IMR-90 (cell line): ENCODE results near the gene HNRNPL. TPM values are rescaled to one million over a fixed set of nuclear protein-coding genes. Genes with fewer than 3 reads are reported as not detected.

Experiments used
- ATAC-seq: fragments of 200-7000 bp; cut with Tn5 transposase; 2 replicates; pipeline ENCODE4 v1.9.1; 2020; ENCODE audit warnings: low read depth, mild to moderate bottlenecking, moderate library complexity
- BruUV-seq: library from RNA; stranded (reverse); fragments of 400-500 nt; replicated peaks from 2 replicates; lab custom pipeline; 2021; lab: Mats Ljungman, UMichigan
- CTCF ChIA-PET: fragments of 300-600 bp; formaldehyde crosslinking; extraction: SDS; loops from one replicate; lab custom pipeline; 2021; ENCODE audit warnings: antibody characterized with exemption; lab: Yijun Ruan, JAX
- POLR2A ChIA-PET: fragments of 300-600 bp; sonication (Branson Sonifier 250); formaldehyde crosslinking; loops from one replicate; lab custom pipeline; 2022; ENCODE audit warnings: antibody characterized with exemption; ENCODE audit not compliant: unreplicated experiment; lab: Charles Lee
- DNase-seq: peaks from one replicate; pipeline ENCODE4 v3.0.0; 2013
- H2AFZ ChIP-seq: replicated peaks from 2 replicates; pipeline ENCODE3; 2013; ENCODE audit warnings: low read length, mild to moderate bottlenecking; ENCODE audit not compliant: poor library complexity
- H2AK5ac ChIP-seq: 2 replicates; pipeline ENCODE4 v1.6.1; 2013; ENCODE audit warnings: low read depth, low read length, inconsistent platforms
- H2AK9ac ChIP-seq: replicated peaks from 2 replicates; pipeline ENCODE3; 2013; ENCODE audit warnings: mild to moderate bottlenecking, low read depth, low read length, moderate library complexity; ENCODE audit not compliant: poor library complexity
- H2BK120ac ChIP-seq: 2 replicates; pipeline ENCODE4 v1.6.1; 2013; ENCODE audit warnings: low read depth, low read length, inconsistent platforms
- H2BK15ac ChIP-seq: 3 replicates; pipeline ENCODE4 v1.6.1; 2013; ENCODE audit warnings: low read depth, low read length, inconsistent platforms
- H2BK20ac ChIP-seq: 2 replicates; pipeline ENCODE4 v1.6.1; 2013; ENCODE audit warnings: low read depth, mild to moderate bottlenecking, inconsistent platforms, low read length, moderate library complexity
- H2BK5ac ChIP-seq: 2 replicates; pipeline ENCODE4 v1.6.1; 2013; ENCODE audit warnings: mild to moderate bottlenecking, low read depth, low read length, inconsistent platforms; ENCODE audit not compliant: poor library complexity, severe bottlenecking
- H3K14ac ChIP-seq: replicated peaks from 2 replicates; pipeline ENCODE4 v1.6.1; 2013; ENCODE audit warnings: low read depth, low read length, inconsistent platforms
- H3K18ac ChIP-seq: 2 replicates; pipeline ENCODE4 v1.6.1; 2013; ENCODE audit warnings: low read depth, low read length, control low read depth
- H3K23ac ChIP-seq: 2 replicates; pipeline ENCODE4 v1.6.1; 2013; ENCODE audit warnings: low read depth, low read length, inconsistent platforms
- H3K27ac ChIP-seq: 2 replicates; pipeline ENCODE4 v1.5.1; 2013; ENCODE audit warnings: mild to moderate bottlenecking, control low read depth, low read length; ENCODE audit not compliant: insufficient read depth
- H3K27me3 ChIP-seq: 2 replicates; pipeline ENCODE4 v1.6.1; 2013; ENCODE audit warnings: low read length; ENCODE audit not compliant: control insufficient read depth, insufficient read depth
- H3K36me3 ChIP-seq: 2 replicates; pipeline ENCODE4 v1.6.1; 2013; ENCODE audit warnings: low read length, mixed read lengths; ENCODE audit not compliant: control insufficient read depth, insufficient read depth
- H3K4ac ChIP-seq: 2 replicates; pipeline ENCODE4 v1.6.1; 2013; ENCODE audit warnings: low read depth, low read length, inconsistent platforms
- H3K4me1 ChIP-seq: 2 replicates; pipeline ENCODE4 v1.6.1; 2013; ENCODE audit warnings: low read length, mixed read lengths; ENCODE audit not compliant: control insufficient read depth, insufficient read depth
- H3K4me2 ChIP-seq: 2 replicates; pipeline ENCODE4 v1.6.1; 2013; ENCODE audit warnings: low read depth, mild to moderate bottlenecking, control low read depth, low read length, moderate library complexity
- H3K4me3 ChIP-seq: 2 replicates; pipeline ENCODE4 v1.5.1; 2013; ENCODE audit warnings: low read depth, mild to moderate bottlenecking, control low read depth, low read length, moderate library complexity; ENCODE audit not compliant: insufficient read depth
- H3K56ac ChIP-seq: 2 replicates; pipeline ENCODE4 v1.6.1; 2013; ENCODE audit warnings: low read length, inconsistent platforms; ENCODE audit not compliant: insufficient read depth; ENCODE audit errors: extremely low read depth
- H3K79me1 ChIP-seq, 2 experiments: 2 replicates each; pipeline ENCODE4 v1.6.1; 2013; ENCODE audit warnings: low read length in 2 of 2, inconsistent platforms in 1 of 2, low read depth in 1 of 2
- H3K9ac ChIP-seq: 2 replicates; pipeline ENCODE4 v1.6.1; 2013; ENCODE audit warnings: low read depth, low read length, control low read depth
- H3K9me1 ChIP-seq: 2 replicates; pipeline ENCODE4 v1.6.1; 2013; ENCODE audit warnings: low read length, inconsistent platforms; ENCODE audit not compliant: insufficient read depth
- H3K9me3 ChIP-seq: 2 replicates; pipeline ENCODE4 v1.6.1; 2013; ENCODE audit warnings: low read length; ENCODE audit not compliant: control insufficient read depth, insufficient read depth
- H4K20me1 ChIP-seq: 2 replicates; pipeline ENCODE4 v1.6.1; 2013; ENCODE audit warnings: low read length, inconsistent platforms; ENCODE audit not compliant: insufficient read depth
- H4K5ac ChIP-seq: 2 replicates; pipeline ENCODE4 v1.6.1; 2013; ENCODE audit warnings: mild to moderate bottlenecking, low read depth, low read length, control low read depth
- H4K8ac ChIP-seq, 2 experiments: 2 replicates each; pipeline ENCODE4 v1.6.1; 2013; ENCODE audit warnings: low read depth in 2 of 2, low read length in 2 of 2, control low read depth in 1 of 2, inconsistent platforms in 1 of 2
- H4K91ac ChIP-seq: 2 replicates; pipeline ENCODE4 v1.6.1; 2013; ENCODE audit warnings: low read depth, low read length, inconsistent platforms; ENCODE audit not compliant: insufficient read depth
- BHLHE40 ChIP-seq: fragments of 150-350 bp; IDR thresholded peaks from 2 replicates; pipeline ENCODE4 v1.6.1; 2016; ENCODE audit warnings: mild to moderate bottlenecking, low read depth, low read length
- MAFK ChIP-seq: IDR thresholded peaks from 2 replicates; pipeline ENCODE4 v1.6.1; 2012; ENCODE audit warnings: low read depth, low read length, improper control_type of control experiment
- MAZ ChIP-seq: IDR thresholded peaks from 2 replicates; pipeline ENCODE4 v1.6.1; 2012; ENCODE audit warnings: low read depth, mild to moderate bottlenecking, low read length, improper control_type of control experiment, moderate library complexity, borderline replicate concordance
- MXI1 ChIP-seq: IDR thresholded peaks from 2 replicates; pipeline ENCODE4 v1.6.1; 2012; ENCODE audit warnings: low read depth, mild to moderate bottlenecking, low read length, moderate library complexity, borderline replicate concordance
- POLR2A ChIP-seq: IDR thresholded peaks from 2 replicates; pipeline ENCODE4 v1.6.1; 2012; ENCODE audit warnings: mild to moderate bottlenecking, low read depth, low read length
- RAD21 ChIP-seq: IDR thresholded peaks from 2 replicates; pipeline ENCODE4 v1.6.1; 2012; ENCODE audit warnings: low read length, improper control_type of control experiment
- RCOR1 ChIP-seq: IDR thresholded peaks from 2 replicates; pipeline ENCODE4 v1.6.1; 2012; ENCODE audit warnings: mild to moderate bottlenecking, low read length, improper control_type of control experiment; ENCODE audit not compliant: insufficient replicate concordance
- SMC3 ChIP-seq: fragments of 150-350 bp; IDR thresholded peaks from 2 replicates; pipeline ENCODE4 v1.6.1; 2016; ENCODE audit warnings: low read depth, mild to moderate bottlenecking, antibody characterized with exemption, low read length, moderate library complexity
- USF2 ChIP-seq: fragments of 150-350 bp; IDR thresholded peaks from 2 replicates; pipeline ENCODE4 v1.6.1; 2017; ENCODE audit warnings: mild to moderate bottlenecking, antibody characterized with exemption, low read length, low read depth
- WGBS, 2 experiments: methylation state at CpG; one replicate each; pipeline versions ENCODE4 v1.1.5 to v1.1.7; 2013; ENCODE audit warnings: missing lambda C conversion rate in 2 of 2; ENCODE audit not compliant: insufficient read length in 1 of 2; ENCODE audit errors: extremely low coverage in 2 of 2; 5-methylcytosine and 5-hydroxymethylcytosine counted together
- dilution Hi-C: fragments of 300-500 bp; cut with HindIII; formaldehyde crosslinking; loops from one replicate; pipeline ENCODE4 v1.14.3; 2018; ENCODE audit warnings: low sequenced_read_pairs; ENCODE audit not compliant: unreplicated experiment
- in situ Hi-C: fragments of 300-500 bp; cut with MboI; formaldehyde crosslinking; loops from 3 replicates; pipeline ENCODE4 v1.14.3; 2019; ENCODE audit warnings: low sequenced_read_pairs, inconsistent platforms, mixed read lengths
- intact Hi-C: fragments of 100-400 bp; cut with micrococcal nuclease; formaldehyde crosslinking; loops from 2 replicates; pipeline ENCODE4 v1.10.0; 2022
- polyA plus RNA-seq, 3 experiments: library from polyadenylated mRNA; depleted of rRNA; stranded (reverse); fragments of >200 nt; gene quantifications; 2 replicates each; pipeline ENCODE4 v1.2.3, GENCODE V29; 2012; ENCODE audit warnings: low replicate concordance in 1 of 3
- total RNA-seq: library from RNA; depleted of rRNA; stranded (reverse); fragments of >200 nt; gene quantifications from 2 replicates; pipeline ENCODE4 v1.2.3, GENCODE V29; 2012

The HNRNPL gene
- total and polyA plus RNA-seq, 2 of the 4 experiments (the other 2 are of a cell fraction) = 277 to 429 TPM

- peak overlapping the region; percentile 39 for H3K4ac ChIP-seq
- H3K79me1 ChIP-seq = peaks cover 31 to 59% of the 10 kb centered on the region in 2 experiments
- peaks cover 12% of the 10 kb centered on the region for H3K4me1 ChIP-seq
- intact Hi-C loops = no loop called here
- WGBS, 2 experiments = no CpG with 5 or more reads among the region's 8 CpGs
- peaks cover 55% of the 10 kb centered on the region for H3K36me3 ChIP-seq
- no peak overlapping the region for H4K91ac ChIP-seq
- no peak overlapping the region for H3K18ac ChIP-seq
- peaks cover 43% of the 10 kb centered on the region for H4K20me1 ChIP-seq
- H3K9me3 ChIP-seq = no peaks in the 10 kb centered on the region
- no peak overlapping the region for H3K14ac ChIP-seq
- peak overlapping the region; percentile 31; the same call in 1 of the 2 replicates for H3K27ac ChIP-seq
- in situ Hi-C loops = no loop called here
- H2BK20ac ChIP-seq = no peak overlapping the region
- no peaks in the 10 kb centered on the region for H3K27me3 ChIP-seq
- no peaks in the 10 kb centered on the region for H3K9me1 ChIP-seq
- no peak for DNase-seq
- no peak overlapping the region for H3K4me2 ChIP-seq
- H4K8ac ChIP-seq = no peak overlapping the region
- BruUV-seq = no TSS peak
- peak overlapping the region; percentile 84 for H2AK9ac ChIP-seq
- no peak for TF ChIP-seq MXI1
- no peak for TF ChIP-seq RCOR1
- TF ChIP-seq POLR2A = no peak
- no peak for TF ChIP-seq MAFK
- TF ChIP-seq RAD21 = no peak
- TF ChIP-seq MAZ = no peak
- TF ChIP-seq BHLHE40 = no peak
- no peak for TF ChIP-seq USF2
- no peak for TF ChIP-seq SMC3
- H4K5ac ChIP-seq = no peak overlapping the region
- CTCF ChIA-PET = no interaction called here
- no peak overlapping the region for H2BK5ac ChIP-seq
- no peak overlapping the region for H3K9ac ChIP-seq
- H3K56ac ChIP-seq = no peak overlapping the region
- H2AFZ ChIP-seq = no peak overlapping the region
- H3K4me3 ChIP-seq = no peak overlapping the region
- POLR2A ChIA-PET = no interaction called here
- dilution Hi-C loops = no loop called here
- no peak overlapping the region for H2AK5ac ChIP-seq
- 0 out of 2 replicates have a peak overlapping the region, but pooled peaks have one; percentile 5 for H3K23ac ChIP-seq
- ATAC-seq = no peak
- H2BK120ac ChIP-seq = no peak overlapping the region
- no peak overlapping the region for H2BK15ac ChIP-seq
Measured at GRCh38 chr19:38836159-38836982, 13.4 kb downstream of the HNRNPL start.
